Placental epithelial cell (primary cell): ENCODE measurements around the gene OR52W1. TPM values are rescaled to one million over a fixed set of nuclear protein-coding genes. Genes with fewer than 3 reads are reported as not detected.

Experiments
- total RNA-seq: library from RNA; depleted of rRNA; stranded (reverse); fragments of >200 nt; gene quantifications from 2 replicates; pipeline ENCODE4 v1.2.3, GENCODE V29; 2012

OR52W1 gene
- total RNA-seq: not detected in 2 replicates

GRCh38 chr11:6199174-6199810, at the start of gene OR52W1:
TSS of gene OR52W1 (plus strand) at chr11:6199224. CDS start at chr11:6199224, 0 bp downstream.

GRCh38 chr11:6170226-6170625, 28.8 kb upstream of the OR52W1 start, which contains the start of gene OR52B2:
TSS of gene OR52B2 (minus strand) at chr11:6170326. CDS start at chr11:6170326, 0 bp downstream.

GRCh38 chr11:6205366-6205765, 6.3 kb downstream of the OR52W1 start, which contains the start of gene C11orf42:
TSS of gene C11orf42 (plus strand) at chr11:6205557. CDS start at chr11:6205616, 59 bp downstream.

GRCh38 chr11:6234387-6235107, 35.5 kb downstream of the OR52W1 start, which contains the start of gene FHIP1B:
TSS of gene FHIP1B (minus strand) at chr11:6234636. CDS start at chr11:6224516, 10,120 bp downstream.

DNA sequence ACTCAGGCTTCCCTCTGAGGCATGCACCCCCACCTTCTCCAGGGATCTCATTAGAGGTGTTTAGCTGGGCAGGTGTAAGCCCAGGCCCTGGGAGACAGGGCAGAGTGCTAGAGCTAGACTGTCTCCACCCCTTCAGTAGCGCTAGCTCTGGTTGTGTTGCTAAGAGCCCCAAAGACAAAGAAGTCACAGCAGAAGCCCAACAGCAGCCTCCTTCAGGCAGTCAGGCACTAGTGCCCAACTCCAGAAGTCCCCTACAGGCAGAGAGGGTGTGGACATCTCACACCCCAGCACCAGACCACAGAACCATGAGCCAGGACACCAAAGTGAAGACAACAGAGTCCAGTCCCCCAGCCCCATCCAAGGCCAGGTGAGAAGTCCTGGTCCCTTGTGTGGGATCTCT, 39.9 kb downstream of the OR52W1 start, which contains the start of gene CNGA4:
Gene CNGA4, plus strand, starts transcription at position 188 of the 400 bp plus-strand sequence. Its CDS starts 118 bp downstream, at position 306.

Other genes starting within 250 kb of the OR52W1 start
- not detected in 2 replicates for gene OR56A5, start 230.7 kb upstream of the OR52W1 start, total RNA-seq
- not detected in 2 replicates for gene OR52L1, start 212.2 kb upstream of the OR52W1 start, total RNA-seq
- not detected in 2 replicates for gene OR56A4, start 192.3 kb upstream of the OR52W1 start, total RNA-seq
- not detected in 2 replicates for gene OR56A1, start 168.5 kb upstream of the OR52W1 start, total RNA-seq
- not detected in 2 replicates for gene OR56B4, start 91.5 kb upstream of the OR52W1 start, total RNA-seq
- under 0.01 TPM in 1 of 2 replicates, not detected in the other for gene OR52B2, start 28.9 kb upstream of the OR52W1 start, total RNA-seq
- not detected in 2 replicates for gene C11orf42, start 6.3 kb downstream of the OR52W1 start, total RNA-seq
- 22.0 and 25.4 TPM in 2 replicates for gene FHIP1B, start 35.4 kb downstream of the OR52W1 start, total RNA-seq
- gene CNGA4, start 39.9 kb downstream of the OR52W1 start, total RNA-seq: 0.39 TPM in 1 of 2 replicates, not detected in the other
- not detected in 2 replicates for gene CCKBR, start 60.6 kb downstream of the OR52W1 start, total RNA-seq
- 218 and 571 TPM in 2 replicates for gene CAVIN3, start 121.3 kb downstream of the OR52W1 start, total RNA-seq
- 39.7 and 60.2 TPM in 2 replicates for gene SMPD1, start 191.2 kb downstream of the OR52W1 start, total RNA-seq
- gene APBB1, start 219.9 kb downstream of the OR52W1 start, total RNA-seq: 42.0 and 44.8 TPM in 2 replicates
- gene HPX, start 241.8 kb downstream of the OR52W1 start, total RNA-seq: 0.87 and 2.4 TPM in 2 replicates